ENCODE measurements around the gene ARHGAP15.

The ARHGAP15 gene

GRCh38 chr2:143622106-143622505 lies 492.9 kb downstream of the ARHGAP15 start:
- Histone ChIP-seq H3K27ac (replicated peaks) (no peak overlapping the region), H3K27me3 (ENCODE audit: insufficient read depth, poor library complexity, severe bottlenecking) (no peaks in the 10 kb centered on the region), H3K4me3 (replicated peaks; ENCODE audit: insufficient read depth, low read length) (no peak overlapping the region)
- DNase-seq (ENCODE audit: low read depth in 1 of 2, low spot score in 1 of 2), result no peak
- no peak for TF ChIP-seq POLR2AphosphoS5 (IDR thresholded peaks at IDR 0.05; ENCODE audit: low read depth)
- no peak for TF ChIP-seq SPI1 (IDR thresholded peaks at IDR 0.05; ENCODE audit: borderline replicate concordance, low read depth)
- no peak for TF ChIP-seq CTCF (IDR thresholded peaks at IDR 0.05; ENCODE audit: insufficient read depth, low read length)
- no peak for TF ChIP-seq GABPA (IDR thresholded peaks at IDR 0.05; ENCODE audit: low read depth)
- TF ChIP-seq REST (IDR thresholded peaks at IDR 0.05; ENCODE audit: insufficient replicate concordance, low read depth), result no peak

- Histone ChIP-seq H3K27ac (replicated peaks) (no peak overlapping the region), H3K27me3 (ENCODE audit: insufficient read depth, poor library complexity, severe bottlenecking) (no peaks in the 10 kb centered on the region), H3K4me3 (replicated peaks; ENCODE audit: insufficient read depth, low read length) (no peak overlapping the region)
- DNase-seq (ENCODE audit: low read depth in 1 of 2, low spot score in 1 of 2), result no peak
- TF ChIP-seq CTCF (IDR thresholded peaks at IDR 0.05; ENCODE audit: insufficient read depth, low read length), result no peak
- TF ChIP-seq POLR2AphosphoS5 (IDR thresholded peaks at IDR 0.05; ENCODE audit: low read depth), result no peak
- TF ChIP-seq SPI1 (IDR thresholded peaks at IDR 0.05; ENCODE audit: borderline replicate concordance, low read depth), result no peak
- no peak for TF ChIP-seq GABPA (IDR thresholded peaks at IDR 0.05; ENCODE audit: low read depth)
- TF ChIP-seq REST (IDR thresholded peaks at IDR 0.05; ENCODE audit: insufficient replicate concordance, low read depth), result no peak
Measured at GRCh38 chr2:143623231-143623908, 494.2 kb downstream of the ARHGAP15 start.

GRCh38 chr2:143623909-143624260 lies 494.7 kb downstream of the ARHGAP15 start:
- Histone ChIP-seq H3K4me3 (replicated peaks; ENCODE audit: insufficient read depth, low read length) (no peak overlapping the region), H3K27me3 (ENCODE audit: insufficient read depth, poor library complexity, severe bottlenecking) (no peaks in the 10 kb centered on the region), H3K27ac (replicated peaks) (no peak overlapping the region)
- DNase-seq (ENCODE audit: low read depth in 1 of 2, low spot score in 1 of 2), result no peak
- TF ChIP-seq GABPA (IDR thresholded peaks at IDR 0.05; ENCODE audit: low read depth), result no peak
- TF ChIP-seq REST (IDR thresholded peaks at IDR 0.05; ENCODE audit: insufficient replicate concordance, low read depth), result no peak
- no peak for TF ChIP-seq SPI1 (IDR thresholded peaks at IDR 0.05; ENCODE audit: borderline replicate concordance, low read depth)
- no peak for TF ChIP-seq POLR2AphosphoS5 (IDR thresholded peaks at IDR 0.05; ENCODE audit: low read depth)
- no peak for TF ChIP-seq CTCF (IDR thresholded peaks at IDR 0.05; ENCODE audit: insufficient read depth, low read length)

All from HL-60 (cell line).